NCI-H187 treated with DMSO at 0.1 percent for 48 hours (cell line): ENCODE measurements around the gene DAB1.

ENCODE experiments used
- DNase-seq: peaks from one replicate; lab custom pipeline; 2025; lab: John Stamatoyannopoulos, UW

The DAB1 gene

GRCh38 chr1:57163325-57163724 lies 260.5 kb downstream of the DAB1 start:
- no peak for DNase-seq

GRCh38 chr1:57162607-57163261 lies 261.1 kb downstream of the DAB1 start:
- no peak for DNase-seq

- DNase-seq = no peak
Observed at GRCh38 chr1:57160594-57160993, 263.3 kb downstream of the DAB1 start.

GRCh38 chr1:57158604-57158998 lies 265.3 kb downstream of the DAB1 start:
- no peak for DNase-seq

- DNase-seq = no peak
Observed at GRCh38 chr1:57157818-57158603, 265.8 kb downstream of the DAB1 start.

GRCh38 chr1:57156907-57157306 lies 267.0 kb downstream of the DAB1 start:
- no peak for DNase-seq

- DNase-seq = no peak
Observed at GRCh38 chr1:57146100-57146499, 277.8 kb downstream of the DAB1 start.

GRCh38 chr1:57142999-57143398 lies 280.9 kb downstream of the DAB1 start:
- DNase-seq = no peak

- DNase-seq = no peak
Observed at GRCh38 chr1:57142169-57142568, 281.7 kb downstream of the DAB1 start.

GRCh38 chr1:57138432-57139078 lies 285.3 kb downstream of the DAB1 start:
- DNase-seq = no peak

- DNase-seq = no peak
Observed at GRCh38 chr1:57137980-57138379, 285.9 kb downstream of the DAB1 start.

GRCh38 chr1:57134803-57135202 lies 289.1 kb downstream of the DAB1 start:
- no peak for DNase-seq

GRCh38 chr1:57133686-57134085 lies 290.2 kb downstream of the DAB1 start:
- DNase-seq = no peak

- DNase-seq = no peak
Observed at GRCh38 chr1:57132993-57133622, 290.8 kb downstream of the DAB1 start.

- no peak for DNase-seq
Observed at GRCh38 chr1:57131701-57132394, 292.0 kb downstream of the DAB1 start.

- no peak for DNase-seq
Observed at GRCh38 chr1:57131257-57131656, 292.6 kb downstream of the DAB1 start.

- DNase-seq = no peak
Observed at GRCh38 chr1:57129865-57130264, 294.0 kb downstream of the DAB1 start.

- no peak for DNase-seq
Observed at GRCh38 chr1:57127976-57128375, 295.9 kb downstream of the DAB1 start.

GRCh38 chr1:57124768-57125446 lies 299.0 kb downstream of the DAB1 start:
- DNase-seq = no peak

GRCh38 chr1:57124170-57124569 lies 299.7 kb downstream of the DAB1 start:
- DNase-seq = no peak

GRCh38 chr1:57122031-57122430 lies 301.8 kb downstream of the DAB1 start:
- DNase-seq = no peak
